ENCODE measurements around the gene CELSR2. TPM values are rescaled to one million over a fixed set of nuclear protein-coding genes. Genes with fewer than 3 reads are reported as not detected.

Gene CELSR2
- total RNA-seq, 1 experiment from 2014 or later: 8.3 TPM

DNA sequence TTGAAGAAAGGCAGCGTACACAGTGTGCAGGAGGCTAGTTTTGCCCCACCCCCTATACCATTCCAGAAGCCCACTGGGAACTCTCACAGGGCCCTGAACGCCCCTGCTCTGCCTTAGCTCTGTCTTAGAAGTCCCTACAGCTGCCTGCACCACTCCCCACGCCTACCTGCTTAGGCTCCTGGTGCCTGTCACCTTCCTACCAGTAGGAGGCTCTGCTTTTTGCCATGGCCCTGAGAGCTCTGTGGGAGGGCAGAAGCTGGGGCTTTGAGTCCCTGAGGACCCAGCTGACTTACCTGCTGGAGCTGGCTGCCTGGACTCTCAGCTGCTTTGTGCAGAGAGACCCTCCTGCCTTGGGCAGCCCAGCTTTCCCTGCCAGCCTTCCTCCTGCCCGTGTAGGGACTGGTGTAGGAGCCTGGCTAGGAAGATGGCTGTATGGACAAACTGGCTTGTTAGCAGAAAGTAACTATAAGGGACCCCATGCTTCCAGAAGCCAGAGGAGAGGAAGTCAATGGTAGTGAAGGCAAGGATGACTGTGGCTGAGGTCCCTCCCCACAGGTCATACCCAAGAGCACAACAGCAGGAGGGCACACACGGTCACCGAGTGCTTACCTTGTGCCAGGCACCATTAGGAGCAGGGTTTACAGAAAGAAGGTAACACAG lies 9.8 kb upstream of the CELSR2 start:
- Mint-ChIP-seq H3K4me3 (ENCODE audit: unreplicated experiment) (no peak overlapping the region), H3K27me3 (ENCODE audit: insufficient read depth, unreplicated experiment) (no peaks in the 10 kb centered on the region), H3K4me1 (ENCODE audit: low read depth, unreplicated experiment) (peaks cover 9% of the 10 kb centered on the region), H3K36me3 (ENCODE audit: insufficient read depth, unreplicated experiment) (peaks cover 72% of the 10 kb centered on the region), H3K27ac (ENCODE audit: unreplicated experiment) (no peak overlapping the region), H3K9me3 (ENCODE audit: unreplicated experiment) (no peaks in the 10 kb centered on the region)
- ChIA-PET CTCF (interaction anchor here (0.8 to 1.1 kb wide), 2 partner anchors 39 to 160 kb away, joined by 4 to 5 read pairs; no protein-coding TSS in a partner anchor), POLR2A (no interaction called here)
- Histone ChIP-seq H3K36me3 (ENCODE audit: control insufficient read depth, insufficient read depth, low read length) (no peaks in the 10 kb centered on the region; the same call in none of the 2 replicates), H3K4me1 (no peaks in the 10 kb centered on the region), H3K27me3 (replicated peaks; ENCODE audit: control insufficient read depth, insufficient read depth, low read length) (no peaks in the 10 kb centered on the region), H3K4me3 (ENCODE audit: low read depth, low read length) (no peak overlapping the region), H3K9me3 (no peaks in the 10 kb centered on the region)
- intact Hi-C loops (cut with micrococcal nuclease; ENCODE audit: unreplicated experiment): loop anchor here (1.0 kb wide), 1 partner anchor 10 kb away; the partner anchor contains the start of gene CELSR2
- DNase-seq: peak; percentile 45 to 54
- TF ChIP-seq, protein P1, sequence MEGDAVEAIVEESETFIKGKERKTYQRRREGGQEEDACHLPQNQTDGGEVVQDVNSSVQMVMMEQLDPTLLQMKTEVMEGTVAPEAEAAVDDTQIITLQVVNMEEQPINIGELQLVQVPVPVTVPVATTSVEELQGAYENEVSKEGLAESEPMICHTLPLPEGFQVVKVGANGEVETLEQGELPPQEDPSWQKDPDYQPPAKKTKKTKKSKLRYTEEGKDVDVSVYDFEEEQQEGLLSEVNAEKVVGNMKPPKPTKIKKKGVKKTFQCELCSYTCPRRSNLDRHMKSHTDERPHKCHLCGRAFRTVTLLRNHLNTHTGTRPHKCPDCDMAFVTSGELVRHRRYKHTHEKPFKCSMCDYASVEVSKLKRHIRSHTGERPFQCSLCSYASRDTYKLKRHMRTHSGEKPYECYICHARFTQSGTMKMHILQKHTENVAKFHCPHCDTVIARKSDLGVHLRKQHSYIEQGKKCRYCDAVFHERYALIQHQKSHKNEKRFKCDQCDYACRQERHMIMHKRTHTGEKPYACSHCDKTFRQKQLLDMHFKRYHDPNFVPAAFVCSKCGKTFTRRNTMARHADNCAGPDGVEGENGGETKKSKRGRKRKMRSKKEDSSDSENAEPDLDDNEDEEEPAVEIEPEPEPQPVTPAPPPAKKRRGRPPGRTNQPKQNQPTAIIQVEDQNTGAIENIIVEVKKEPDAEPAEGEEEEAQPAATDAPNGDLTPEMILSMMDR (IDR thresholded peaks at IDR 0.05; ENCODE audit: insufficient read depth in 1 of 2, low read depth in 1 of 2, low read length in 1 of 2, severe bottlenecking in 1 of 2, unreplicated experiment in 1 of 2): peak; percentile 46 to 52
- no TSS peak for BruUV-seq (replicated peaks)

DNA sequence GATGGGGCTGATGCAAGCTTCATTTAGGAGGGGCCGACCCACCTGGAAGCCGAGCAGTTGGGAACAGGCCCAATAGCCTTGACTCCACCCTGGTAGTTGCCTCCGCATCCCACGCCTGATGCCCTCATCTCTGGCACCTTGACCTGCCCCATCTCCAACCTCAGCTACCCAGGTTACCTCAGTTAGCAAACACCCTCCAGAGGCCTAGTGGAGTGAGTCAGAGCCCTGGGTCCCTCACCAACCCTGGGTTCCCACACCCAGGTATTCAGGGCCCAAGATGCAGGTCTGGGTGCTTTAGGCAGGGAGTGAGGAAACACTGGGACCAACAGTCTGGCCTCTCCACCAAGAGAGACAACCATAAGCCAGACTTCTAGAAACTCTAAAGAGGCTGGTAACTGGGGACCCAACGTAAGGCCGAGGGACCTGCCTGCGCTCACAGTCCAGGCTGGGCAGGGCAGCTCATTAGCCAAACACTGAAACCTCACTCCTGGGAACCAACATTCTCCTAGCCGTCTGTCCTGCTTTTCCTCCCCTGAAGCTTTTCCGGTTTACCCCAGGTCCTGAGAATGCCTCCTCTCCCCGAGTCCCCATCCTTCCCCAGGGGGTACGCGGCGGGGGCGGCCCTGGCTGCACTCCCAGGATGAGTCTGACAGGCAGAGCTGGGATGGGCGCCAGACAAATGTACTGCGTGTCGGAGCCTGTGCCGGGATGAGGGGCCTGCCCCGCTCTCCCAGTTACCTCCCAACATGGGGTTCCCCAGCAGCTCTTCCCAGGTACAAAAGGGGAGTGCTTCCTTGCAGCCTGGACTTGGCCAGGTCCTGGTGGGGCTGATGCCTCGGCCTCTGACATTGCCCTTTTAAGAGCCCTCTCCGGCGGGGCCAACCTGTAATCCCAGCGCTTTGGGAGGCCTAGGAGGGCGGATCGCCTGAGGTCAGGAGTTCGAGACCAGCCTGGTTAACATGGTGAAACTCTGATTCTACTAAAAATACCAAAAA lies 8.9 kb upstream of the CELSR2 start:
- Mint-ChIP-seq H3K27me3 (ENCODE audit: insufficient read depth, unreplicated experiment) (no peaks in the 10 kb centered on the region), H3K36me3 (ENCODE audit: insufficient read depth, unreplicated experiment) (peaks cover 63% of the 10 kb centered on the region), H3K27ac (ENCODE audit: unreplicated experiment) (no peak overlapping the region), H3K9me3 (ENCODE audit: unreplicated experiment) (no peaks in the 10 kb centered on the region), H3K4me1 (ENCODE audit: low read depth, unreplicated experiment) (peaks cover 9% of the 10 kb centered on the region), H3K4me3 (ENCODE audit: unreplicated experiment) (no peak overlapping the region)
- no peak overlapping the region for H3K4me3 ChIP-seq (ENCODE audit: low read depth, low read length)
- no peaks in the 10 kb centered on the region for H3K4me1 ChIP-seq
- TF ChIP-seq, protein P1 (IDR thresholded peaks at IDR 0.05; ENCODE audit: insufficient read depth in 1 of 2, low read depth in 1 of 2, low read length in 1 of 2, severe bottlenecking in 1 of 2, unreplicated experiment in 1 of 2): no peak
- CTCF ChIA-PET: no interaction called here
- intact Hi-C loops (cut with micrococcal nuclease; ENCODE audit: unreplicated experiment): loop anchor here (1.0 kb wide), 1 partner anchor 9 kb away; the partner anchor contains the start of gene CELSR2
- H3K27me3 ChIP-seq (replicated peaks; ENCODE audit: control insufficient read depth, insufficient read depth, low read length): no peaks in the 10 kb centered on the region
- H3K36me3 ChIP-seq (ENCODE audit: control insufficient read depth, insufficient read depth, low read length): no peaks in the 10 kb centered on the region; the same call in 1 of the 2 replicates
- no peaks in the 10 kb centered on the region for H3K9me3 ChIP-seq
- no TSS peak for BruUV-seq (replicated peaks)
- DNase-seq: no peak
- POLR2A ChIA-PET: no interaction called here

DNA sequence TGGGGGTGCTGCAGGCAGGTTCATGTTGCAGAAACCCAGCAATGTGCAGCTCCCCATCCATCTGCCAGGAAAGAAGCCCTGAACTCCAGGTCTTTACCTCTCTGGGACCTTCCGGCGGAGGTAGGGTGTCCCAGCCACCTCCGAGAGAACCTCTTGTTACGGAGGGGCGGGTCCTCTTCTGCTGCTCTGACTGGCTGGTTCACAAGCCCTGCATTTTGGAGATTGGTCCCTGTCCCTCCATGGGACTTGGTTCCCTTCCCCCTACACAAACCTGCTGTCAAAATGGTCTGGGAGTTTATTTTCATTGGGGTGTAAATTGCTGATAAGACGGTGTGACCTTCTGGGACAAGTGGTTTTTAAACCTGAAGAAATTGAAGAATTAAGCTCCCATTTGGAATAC lies 8.0 kb upstream of the CELSR2 start:
- Mint-ChIP-seq H3K4me1 (ENCODE audit: low read depth, unreplicated experiment) (peaks cover 9% of the 10 kb centered on the region), H3K27ac (ENCODE audit: unreplicated experiment) (no peak overlapping the region), H3K9me3 (ENCODE audit: unreplicated experiment) (no peaks in the 10 kb centered on the region), H3K36me3 (ENCODE audit: insufficient read depth, unreplicated experiment) (peaks cover 54% of the 10 kb centered on the region), H3K27me3 (ENCODE audit: insufficient read depth, unreplicated experiment) (no peaks in the 10 kb centered on the region), H3K4me3 (ENCODE audit: unreplicated experiment) (no peak overlapping the region)
- H3K4me1 ChIP-seq: no peaks in the 10 kb centered on the region
- no peaks in the 10 kb centered on the region for H3K9me3 ChIP-seq
- H3K4me3 ChIP-seq (ENCODE audit: low read depth, low read length): no peak overlapping the region
- no TSS peak for BruUV-seq (replicated peaks)
- no peaks in the 10 kb centered on the region for H3K27me3 ChIP-seq (replicated peaks; ENCODE audit: control insufficient read depth, insufficient read depth, low read length)
- CTCF ChIA-PET: no interaction called here
- TF ChIP-seq, protein P1 (IDR thresholded peaks at IDR 0.05; ENCODE audit: insufficient read depth in 1 of 2, low read depth in 1 of 2, low read length in 1 of 2, severe bottlenecking in 1 of 2, unreplicated experiment in 1 of 2): no peak
- intact Hi-C loops (cut with micrococcal nuclease; ENCODE audit: unreplicated experiment): no loop called here
- POLR2A ChIA-PET: no interaction called here
- H3K36me3 ChIP-seq (ENCODE audit: control insufficient read depth, insufficient read depth, low read length): no peaks in the 10 kb centered on the region; the same call in 1 of the 2 replicates
- no peak for DNase-seq
